Measurements from ENCODE around the gene ADORA1. TPM values are rescaled to one million over a fixed set of nuclear protein-coding genes. Genes with fewer than 3 reads are reported as not detected.

The ADORA1 gene
- total RNA-seq, 2 donors from 2014 or later: 0.27 to 47.3 TPM

DNA sequence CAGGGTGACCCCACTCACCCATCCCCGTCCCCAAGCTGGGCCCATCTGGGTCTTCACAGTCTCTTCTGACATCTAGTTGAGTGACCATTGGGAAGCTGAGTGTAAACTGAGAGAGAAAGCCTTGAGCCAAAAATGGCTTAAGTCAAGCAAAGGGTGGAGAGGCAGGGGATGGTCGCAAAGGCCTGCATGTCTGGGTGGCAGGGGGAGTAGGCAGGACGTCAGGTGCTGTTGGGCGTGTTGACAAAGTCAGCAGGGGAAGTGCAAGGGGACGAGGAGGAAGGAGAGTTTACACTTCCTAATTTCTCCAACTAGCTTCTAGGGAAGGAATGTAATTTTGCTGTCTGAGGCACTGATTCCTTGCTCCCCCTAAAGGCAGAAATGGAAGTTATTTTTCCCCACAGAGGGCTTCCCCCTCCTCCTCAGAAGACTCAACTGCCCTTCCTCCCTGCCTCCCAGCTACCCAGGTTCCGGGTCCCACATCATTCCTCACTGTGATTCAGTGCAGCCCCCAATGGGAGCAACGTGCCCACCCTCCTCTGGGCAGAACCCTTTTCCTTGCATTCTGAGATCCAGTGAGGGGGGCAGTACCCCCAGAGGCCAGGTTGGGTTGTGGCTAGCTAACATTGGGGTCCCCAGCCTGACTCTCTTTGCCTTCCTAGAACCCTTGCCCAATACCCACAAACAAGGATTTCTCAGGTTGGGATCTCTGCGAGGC is 1.2 kb upstream of the ADORA1 start:
- no peaks in the 10 kb centered on the region for H3K36me3 ChIP-seq

DNA sequence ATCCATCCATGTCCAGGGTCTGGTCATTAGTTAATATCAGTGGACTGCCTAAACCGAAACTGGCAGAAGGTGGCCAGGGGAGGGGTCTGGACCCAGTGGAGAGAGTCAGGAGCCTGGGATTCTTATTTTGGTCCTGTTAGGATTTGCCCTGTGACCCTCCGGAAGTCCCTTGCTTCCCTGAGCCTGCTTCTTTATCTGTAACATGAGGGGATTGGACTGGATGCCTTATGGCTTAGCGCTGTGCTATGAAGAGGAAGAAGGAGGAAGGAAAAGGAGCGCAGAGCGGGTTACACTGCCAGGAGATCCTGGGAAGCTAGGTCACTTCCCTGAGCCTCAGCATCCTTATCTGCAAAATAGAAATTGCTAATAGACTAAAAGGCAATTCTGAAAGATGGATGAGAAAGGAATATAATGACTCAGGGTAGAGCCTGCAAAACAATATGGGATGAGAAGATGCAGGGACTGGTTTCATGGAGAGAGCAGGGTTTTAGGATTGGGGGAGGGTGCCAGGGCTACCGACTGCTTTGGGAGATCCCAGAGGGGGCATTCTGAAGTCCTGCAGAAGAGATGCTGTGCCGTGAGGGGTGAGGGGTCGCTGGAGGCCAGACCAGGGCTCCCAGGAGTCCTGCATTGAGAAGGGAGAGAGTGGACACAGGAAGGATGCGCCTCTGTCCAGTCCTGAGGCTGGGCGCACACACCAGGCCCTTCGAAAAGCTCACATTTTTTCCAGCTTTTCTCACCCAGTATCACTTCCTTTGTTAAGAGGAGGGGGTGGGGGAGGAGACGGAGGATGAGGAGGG is 460 bp upstream of the ADORA1 start:
- Histone ChIP-seq H3K27ac (no peak overlapping the region), H3K27me3 (replicated peaks; ENCODE audit: insufficient read depth) (peaks cover 13% of the 10 kb centered on the region), H3K9me3 (no peaks in the 10 kb centered on the region), H3K36me3 (no peaks in the 10 kb centered on the region), H3K4me3 (peak overlapping the region; percentile 19 to 23), H3K4me1 (replicated peaks) (peaks cover 6% of the 10 kb centered on the region)
- no peak for TF ChIP-seq POLR2A (IDR thresholded peaks at IDR 0.05)
- no peak for TF ChIP-seq POLR2AphosphoS5 (IDR thresholded peaks at IDR 0.05)
- TF ChIP-seq, protein P1, sequence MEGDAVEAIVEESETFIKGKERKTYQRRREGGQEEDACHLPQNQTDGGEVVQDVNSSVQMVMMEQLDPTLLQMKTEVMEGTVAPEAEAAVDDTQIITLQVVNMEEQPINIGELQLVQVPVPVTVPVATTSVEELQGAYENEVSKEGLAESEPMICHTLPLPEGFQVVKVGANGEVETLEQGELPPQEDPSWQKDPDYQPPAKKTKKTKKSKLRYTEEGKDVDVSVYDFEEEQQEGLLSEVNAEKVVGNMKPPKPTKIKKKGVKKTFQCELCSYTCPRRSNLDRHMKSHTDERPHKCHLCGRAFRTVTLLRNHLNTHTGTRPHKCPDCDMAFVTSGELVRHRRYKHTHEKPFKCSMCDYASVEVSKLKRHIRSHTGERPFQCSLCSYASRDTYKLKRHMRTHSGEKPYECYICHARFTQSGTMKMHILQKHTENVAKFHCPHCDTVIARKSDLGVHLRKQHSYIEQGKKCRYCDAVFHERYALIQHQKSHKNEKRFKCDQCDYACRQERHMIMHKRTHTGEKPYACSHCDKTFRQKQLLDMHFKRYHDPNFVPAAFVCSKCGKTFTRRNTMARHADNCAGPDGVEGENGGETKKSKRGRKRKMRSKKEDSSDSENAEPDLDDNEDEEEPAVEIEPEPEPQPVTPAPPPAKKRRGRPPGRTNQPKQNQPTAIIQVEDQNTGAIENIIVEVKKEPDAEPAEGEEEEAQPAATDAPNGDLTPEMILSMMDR (IDR thresholded peaks at IDR 0.05): no peak
- DNase-seq (ENCODE audit: low spot score): no peak
- intact Hi-C loops (cut with DNase I): no loop called here
- WGBS: 31% methylated on average over 12 of the region's 12 CpGs

More for the DNA sequence above, 1.2 kb upstream of the ADORA1 start:
- DNase-seq (ENCODE audit: low spot score): no peak
- no peaks in the 10 kb centered on the region for H3K9me3 ChIP-seq
- peaks cover 14% of the 10 kb centered on the region for H3K27me3 ChIP-seq (replicated peaks; ENCODE audit: insufficient read depth)
- no peak overlapping the region for H3K4me3 ChIP-seq
- peaks cover 6% of the 10 kb centered on the region for H3K4me1 ChIP-seq (replicated peaks)
- no peak overlapping the region for H3K27ac ChIP-seq
- no peak for TF ChIP-seq POLR2A (IDR thresholded peaks at IDR 0.05)
- TF ChIP-seq, protein P1 (IDR thresholded peaks at IDR 0.05): peak in 2 of 4 experiments; percentile 11 to 27
- intact Hi-C loops (cut with DNase I): no loop called here
- WGBS: 32% methylated on average over 8 of the region's 8 CpGs

DNA sequence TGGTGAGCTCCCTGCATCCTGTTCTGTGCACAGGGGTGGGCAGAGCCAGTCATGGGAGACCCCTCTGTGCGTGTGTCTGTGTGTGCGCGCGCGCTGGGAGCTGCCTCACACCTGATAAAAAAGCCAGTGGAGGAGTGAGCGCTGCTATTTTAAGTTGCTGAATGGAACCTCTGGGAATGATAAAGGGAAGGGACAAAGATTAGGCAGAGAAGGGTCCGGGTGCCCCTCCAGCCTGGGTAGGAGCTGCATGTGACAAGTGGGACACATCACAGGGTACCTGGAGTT is 847 bp downstream of the ADORA1 start:
- no peak for DNase-seq (ENCODE audit: low spot score)
- Histone ChIP-seq H3K4me1 (replicated peaks) (peaks cover 6% of the 10 kb centered on the region), H3K27me3 (replicated peaks; ENCODE audit: insufficient read depth) (peaks cover 10% of the 10 kb centered on the region), H3K36me3 (no peaks in the 10 kb centered on the region), H3K27ac (no peak overlapping the region), H3K9me3 (no peaks in the 10 kb centered on the region), H3K4me3 (peak overlapping the region; percentile 19 to 23)
- WGBS: 29% methylated on average over 7 of the region's 7 CpGs
- intact Hi-C loops (cut with DNase I): no loop called here
- TF ChIP-seq, protein P1 (IDR thresholded peaks at IDR 0.05): no peak
- TF ChIP-seq POLR2AphosphoS5 (IDR thresholded peaks at IDR 0.05) (no peak), POLR2A (IDR thresholded peaks at IDR 0.05) (no peak)

DNA sequence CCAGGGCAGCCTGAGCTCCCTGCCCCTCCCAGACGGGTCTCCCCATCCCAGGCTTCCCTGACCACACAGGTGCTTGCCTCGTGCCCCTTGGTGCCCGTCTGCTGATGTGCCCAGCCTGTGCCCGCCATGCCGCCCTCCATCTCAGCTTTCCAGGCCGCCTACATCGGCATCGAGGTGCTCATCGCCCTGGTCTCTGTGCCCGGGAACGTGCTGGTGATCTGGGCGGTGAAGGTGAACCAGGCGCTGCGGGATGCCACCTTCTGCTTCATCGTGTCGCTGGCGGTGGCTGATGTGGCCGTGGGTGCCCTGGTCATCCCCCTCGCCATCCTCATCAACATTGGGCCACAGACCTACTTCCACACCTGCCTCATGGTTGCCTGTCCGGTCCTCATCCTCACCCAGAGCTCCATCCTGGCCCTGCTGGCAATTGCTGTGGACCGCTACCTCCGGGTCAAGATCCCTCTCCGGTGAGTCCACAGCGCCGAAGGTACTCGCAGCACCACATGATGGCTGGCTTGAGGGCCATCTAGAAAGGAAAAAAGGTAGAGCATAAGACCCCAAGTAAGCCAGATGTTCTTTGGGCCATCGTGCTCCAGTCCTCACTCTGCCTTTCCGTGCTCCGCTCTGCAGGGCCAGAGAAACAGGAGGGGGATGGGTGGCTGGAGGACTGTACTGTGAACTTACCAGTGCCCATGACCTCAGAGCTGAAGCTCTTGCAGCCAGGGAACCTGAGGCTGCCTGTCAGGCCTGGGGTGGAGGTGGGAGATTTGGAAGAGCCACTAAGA is 1.4 kb downstream of the ADORA1 start:
- no peak for DNase-seq (ENCODE audit: low spot score)
- no peaks in the 10 kb centered on the region for H3K9me3 ChIP-seq
- TF ChIP-seq, protein P1 (IDR thresholded peaks at IDR 0.05): no peak
- no peak for TF ChIP-seq POLR2A (IDR thresholded peaks at IDR 0.05)
- no peak for TF ChIP-seq POLR2AphosphoS5 (IDR thresholded peaks at IDR 0.05)
- no peaks in the 10 kb centered on the region for H3K36me3 ChIP-seq
- 95% methylated on average over 29 of the region's 29 CpGs for WGBS
- peaks cover 6% of the 10 kb centered on the region for H3K4me1 ChIP-seq (replicated peaks)
- no peak overlapping the region for H3K4me3 ChIP-seq
- no peak overlapping the region for H3K27ac ChIP-seq
- intact Hi-C loops (cut with DNase I): no loop called here
- peaks cover 10% of the 10 kb centered on the region for H3K27me3 ChIP-seq (replicated peaks; ENCODE audit: insufficient read depth)

Measured in prostate gland (tissue), 2 donors.